Neural progenitor cell (in vitro differentiated cells): ENCODE data around the gene CSNK1G3. TPM values are rescaled to one million over a fixed set of nuclear protein-coding genes. Genes with fewer than 3 reads are reported as not detected.

ENCODE experiments used
- DNase-seq: peaks from one replicate; pipeline ENCODE4 v3.0.0-alpha.2; 2016; ENCODE audit warnings: low spot score
- H2AFZ ChIP-seq: fragments of 200-600 bp; sonication (generic); replicated peaks from 2 replicates; pipeline ENCODE4 v1.6.1; 2016; ENCODE audit warnings: antibody characterized with exemption
- H3F3A ChIP-seq: fragments of 200-600 bp; sonication (generic); 2 replicates; pipeline ENCODE4 v1.6.1; 2016; ENCODE audit warnings: antibody characterized with exemption, low read depth
- H3K27ac ChIP-seq: fragments of 200-600 bp; sonication (generic); 2 replicates; pipeline ENCODE4 v1.5.1; 2016; ENCODE audit warnings: mild to moderate bottlenecking
- H3K27me3 ChIP-seq: fragments of 200-600 bp; sonication (generic); 2 replicates; pipeline ENCODE4 v1.6.1; 2016; ENCODE audit warnings: mild to moderate bottlenecking, moderate library complexity
- H3K36me3 ChIP-seq: fragments of 200-600 bp; sonication (generic); 2 replicates; pipeline ENCODE4 v1.5.1; 2016
- H3K4me1 ChIP-seq: fragments of 200-600 bp; sonication (generic); 2 replicates; pipeline ENCODE4 v1.6.1; 2016; ENCODE audit warnings: mixed run types
- H3K4me2 ChIP-seq: fragments of 200-600 bp; sonication (generic); 2 replicates; pipeline ENCODE4 v1.6.1; 2016
- H3K4me3 ChIP-seq: fragments of 200-600 bp; sonication (generic); 2 replicates; pipeline ENCODE4 v1.5.1; 2016
- H3K79me2 ChIP-seq: fragments of 200-600 bp; sonication (generic); 2 replicates; pipeline ENCODE4 v1.6.1; 2016; ENCODE audit warnings: low read depth
- H3K9ac ChIP-seq: fragments of 200-600 bp; sonication (generic); 2 replicates; pipeline ENCODE4 v1.6.1; 2016
- H3K9me3 ChIP-seq: fragments of 200-600 bp; sonication (generic); 2 replicates; pipeline ENCODE4 v1.5.1; 2016; ENCODE audit warnings: low read depth
- H4K20me1 ChIP-seq: fragments of 200-600 bp; sonication (generic); 2 replicates; pipeline ENCODE4 v1.6.1; 2016; ENCODE audit warnings: low read depth
- H3K27ac Mint-ChIP-seq: 3 replicates; pipeline ENCODE4 v1.8.0; 2021; ENCODE audit warnings: mixed read lengths
- H3K27me3 Mint-ChIP-seq: 2 replicates; pipeline ENCODE4 v1.8.0; 2022; ENCODE audit warnings: low read depth, mild to moderate bottlenecking, inconsistent platforms, moderate library complexity, mixed read lengths; ENCODE audit not compliant: insufficient read depth
- H3K36me3 Mint-ChIP-seq: 3 replicates; pipeline ENCODE4 v1.8.0; 2021; ENCODE audit warnings: mixed read lengths
- H3K4me1 Mint-ChIP-seq: 3 replicates; pipeline ENCODE4 v1.8.0; 2021; ENCODE audit warnings: mixed read lengths
- H3K4me3 Mint-ChIP-seq: 3 replicates; pipeline ENCODE4 v1.8.0; 2021; ENCODE audit warnings: mild to moderate bottlenecking, moderate library complexity, mixed read lengths
- H3K9me3 Mint-ChIP-seq: 3 replicates; pipeline ENCODE4 v1.8.0; 2020; ENCODE audit warnings: mixed read lengths
- CTCF ChIP-seq: fragments of 200-600 bp; sonication (generic); IDR thresholded peaks from 2 replicates; pipeline ENCODE4 v1.5.1; 2017; ENCODE audit warnings: antibody characterized with exemption, mild to moderate bottlenecking
- EZH2 ChIP-seq: fragments of 200-600 bp; sonication (generic); IDR thresholded peaks from 2 replicates; pipeline ENCODE4 v1.6.1; 2017; ENCODE audit warnings: antibody characterized with exemption, mild to moderate bottlenecking, moderate library complexity
- EZH2phosphoT487 ChIP-seq: fragments of 200-600 bp; sonication (generic); IDR thresholded peaks from 2 replicates; pipeline ENCODE4 v1.6.1; 2017; ENCODE audit warnings: antibody characterized with exemption
- total RNA-seq: library from RNA; depleted of rRNA; stranded (reverse); fragments of >200 nt; gene quantifications from 2 replicates; pipeline ENCODE4 v1.2.3, GENCODE V29; 2015; ENCODE audit warnings: low replicate concordance

Gene CSNK1G3
- total RNA-seq, 1 donor from 2014 or later, result 96.7 TPM

GRCh38 chr5:123520677-123521247, 8.8 kb downstream of the CSNK1G3 start:
- Histone ChIP-seq H3K4me2 (no peak overlapping the region), H3K27me3 (no peaks in the 10 kb centered on the region), H2AFZ (no peak overlapping the region), H3K27ac (no peak overlapping the region), H3K4me3 (no peak overlapping the region), H3F3A (no peaks in the 10 kb centered on the region), H3K79me2 (peaks cover 100% of the 10 kb centered on the region), H3K4me1 (peaks cover 3% of the 10 kb centered on the region), H3K36me3 (peaks cover 5% of the 10 kb centered on the region), H4K20me1 (peaks cover 69% of the 10 kb centered on the region), H3K9ac (no peak overlapping the region), H3K9me3 (no peaks in the 10 kb centered on the region)
- Mint-ChIP-seq H3K27ac (no peak overlapping the region), H3K36me3 (peaks cover 9% of the 10 kb centered on the region), H3K4me3 (no peak overlapping the region), H3K27me3 (no peaks in the 10 kb centered on the region), H3K9me3 (peaks cover 4% of the 10 kb centered on the region), H3K4me1 (peaks cover 6% of the 10 kb centered on the region)
- DNase-seq, result no peak
- no peak for TF ChIP-seq EZH2phosphoT487
- TF ChIP-seq CTCF, result no peak
- no peak for TF ChIP-seq EZH2

GRCh38 chr5:123524146-123524545, 12.2 kb downstream of the CSNK1G3 start:
- H3K4me3 Mint-ChIP-seq, result no peak overlapping the region

DNA sequence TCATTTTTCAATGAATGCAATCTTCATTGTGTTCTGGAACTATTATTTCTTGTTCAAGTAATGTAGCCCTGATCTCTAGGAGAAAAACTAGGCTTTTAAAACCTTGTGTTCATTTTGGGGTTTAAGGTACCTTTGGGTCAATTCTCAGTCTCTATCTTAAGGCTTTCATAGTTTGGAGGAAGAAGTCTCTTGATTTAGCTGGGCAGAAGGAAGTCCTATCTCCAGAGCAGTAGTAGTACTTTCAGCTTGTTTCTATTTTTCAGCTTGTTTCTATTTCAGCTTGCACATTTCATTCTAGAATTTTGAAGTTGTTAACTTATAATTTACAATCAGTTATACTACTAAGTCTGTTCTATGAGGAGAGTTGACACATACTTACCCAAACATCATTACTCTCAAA, 15.2 kb downstream of the CSNK1G3 start:
- peaks cover 14% of the 10 kb centered on the region for H3K36me3 Mint-ChIP-seq
- H3K4me3 ChIP-seq, result no peak overlapping the region
- H3K27ac Mint-ChIP-seq, result no peak overlapping the region
- H3K4me3 Mint-ChIP-seq, result no peak overlapping the region
- no peaks in the 10 kb centered on the region for H3K4me1 ChIP-seq
- no peaks in the 10 kb centered on the region for H3K27me3 ChIP-seq
- no peak overlapping the region for H3K9ac ChIP-seq
- no peaks in the 10 kb centered on the region for H3K9me3 ChIP-seq
- peaks cover 10% of the 10 kb centered on the region for H3K9me3 Mint-ChIP-seq
- no peak overlapping the region for H3K27ac ChIP-seq
- no peak for DNase-seq
- H3K27me3 Mint-ChIP-seq, result no peaks in the 10 kb centered on the region
- no peak overlapping the region for H2AFZ ChIP-seq
- TF ChIP-seq EZH2phosphoT487 (no peak), CTCF (no peak), EZH2 (no peak)
- H3K4me2 ChIP-seq, result no peak overlapping the region
- no peaks in the 10 kb centered on the region for H3K36me3 ChIP-seq
- H3K4me1 Mint-ChIP-seq, result no peaks in the 10 kb centered on the region
- H3F3A ChIP-seq, result no peaks in the 10 kb centered on the region
- H3K79me2 ChIP-seq, result peaks cover 100% of the 10 kb centered on the region
- peaks cover 26% of the 10 kb centered on the region for H4K20me1 ChIP-seq

More at GRCh38 chr5:123524146-123524545, 12.2 kb downstream of the CSNK1G3 start:
- no peak overlapping the region for H3K27ac ChIP-seq
- no peak overlapping the region for H3K9ac ChIP-seq
- DNase-seq, result no peak
- no peak overlapping the region for H2AFZ ChIP-seq
- Mint-ChIP-seq H3K9me3 (peaks cover 4% of the 10 kb centered on the region), H3K27ac (no peak overlapping the region), H3K36me3 (peaks cover 7% of the 10 kb centered on the region), H3K27me3 (no peaks in the 10 kb centered on the region), H3K4me1 (peaks cover 3% of the 10 kb centered on the region)
- no peak overlapping the region for H3K4me2 ChIP-seq
- H4K20me1 ChIP-seq, result peaks cover 47% of the 10 kb centered on the region
- H3K4me1 ChIP-seq, result no peaks in the 10 kb centered on the region
- H3K79me2 ChIP-seq, result peaks cover 100% of the 10 kb centered on the region
- H3K9me3 ChIP-seq, result no peaks in the 10 kb centered on the region
- H3K36me3 ChIP-seq, result peaks cover 5% of the 10 kb centered on the region
- H3K4me3 ChIP-seq, result no peak overlapping the region
- H3F3A ChIP-seq, result no peaks in the 10 kb centered on the region
- no peaks in the 10 kb centered on the region for H3K27me3 ChIP-seq
- TF ChIP-seq EZH2, result no peak
- TF ChIP-seq EZH2phosphoT487, result no peak
- TF ChIP-seq CTCF, result no peak
